NT2/D1 (cell line): ENCODE data around the gene SCAPER.
"Not testable (repeated sequence)": the region's sequence is repeated elsewhere in the genome, so short reads cannot be mapped to it uniquely, and the experiment has no call there.

Source experiments
- DNase-seq: peaks from one replicate; pipeline ENCODE4 v3.0.0-alpha.2; 2011; ENCODE audit warnings: low read depth, low spot score
- H3K27me3 ChIP-seq: 2 replicates; pipeline ENCODE4 v1.6.0; 2011; ENCODE audit warnings: mild to moderate bottlenecking; ENCODE audit not compliant: insufficient read length, insufficient read depth
- H3K36me3 ChIP-seq: 2 replicates; pipeline ENCODE4 v1.6.1; 2011; ENCODE audit warnings: mild to moderate bottlenecking, low read length, mixed read lengths; ENCODE audit not compliant: insufficient read depth, insufficient read length
- H3K4me1 ChIP-seq: 2 replicates; pipeline ENCODE4 v1.5.1; 2011; ENCODE audit not compliant: insufficient read depth, insufficient read length
- H3K4me3 ChIP-seq: 2 replicates; pipeline ENCODE4 v1.5.1; 2011; ENCODE audit warnings: low read depth; ENCODE audit not compliant: insufficient read length
- H3K9ac ChIP-seq: 2 replicates; pipeline ENCODE4 v1.6.0; 2011; ENCODE audit warnings: low read depth; ENCODE audit not compliant: insufficient read length
- H3K9me3 ChIP-seq: 2 replicates; pipeline ENCODE4 v1.5.1; 2011; ENCODE audit warnings: mild to moderate bottlenecking, low read length; ENCODE audit not compliant: insufficient read depth
- SUZ12 ChIP-seq: IDR thresholded peaks from 2 replicates; pipeline ENCODE4 v1.6.1; 2011; ENCODE audit not compliant: insufficient read length, insufficient read depth; ENCODE audit errors: extremely low read depth
- YY1 ChIP-seq: IDR thresholded peaks from 2 replicates; pipeline ENCODE4 v1.6.1; 2011; ENCODE audit not compliant: insufficient read length, insufficient read depth
- ZNF274 ChIP-seq: IDR thresholded peaks from 2 replicates; pipeline ENCODE4 v1.6.1; 2011; ENCODE audit warnings: mild to moderate bottlenecking, low read depth, low read length

The SCAPER gene

DNA sequence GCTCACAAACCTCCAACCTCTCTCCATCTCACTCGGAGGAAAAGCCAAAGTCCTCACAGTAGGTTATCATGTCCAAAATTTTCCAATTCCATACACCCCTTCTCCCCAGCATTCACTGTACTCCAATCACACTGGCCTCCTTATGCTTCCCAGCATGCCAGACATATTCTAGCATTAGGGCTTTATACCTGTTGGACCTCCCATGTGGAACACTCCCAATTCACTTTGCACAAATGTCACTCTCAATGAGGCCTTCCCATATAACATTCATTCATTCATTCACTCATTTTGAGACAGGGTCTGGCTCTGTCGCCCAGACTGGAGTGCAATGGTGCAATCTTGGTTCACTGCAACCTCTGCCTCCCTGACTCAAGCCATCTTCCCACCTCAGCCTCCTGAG, 19.9 kb downstream of the SCAPER start:
- Histone ChIP-seq H3K4me3 (no peak overlapping the region), H3K4me1 (no peaks in the 10 kb centered on the region), H3K36me3 (no peaks in the 10 kb centered on the region), H3K9ac (no peak overlapping the region), H3K9me3 (no peaks in the 10 kb centered on the region), H3K27me3 (no peaks in the 10 kb centered on the region)
- no peak for DNase-seq
- TF ChIP-seq ZNF274 (no peak), SUZ12 (no peak), YY1 (no peak)

DNA sequence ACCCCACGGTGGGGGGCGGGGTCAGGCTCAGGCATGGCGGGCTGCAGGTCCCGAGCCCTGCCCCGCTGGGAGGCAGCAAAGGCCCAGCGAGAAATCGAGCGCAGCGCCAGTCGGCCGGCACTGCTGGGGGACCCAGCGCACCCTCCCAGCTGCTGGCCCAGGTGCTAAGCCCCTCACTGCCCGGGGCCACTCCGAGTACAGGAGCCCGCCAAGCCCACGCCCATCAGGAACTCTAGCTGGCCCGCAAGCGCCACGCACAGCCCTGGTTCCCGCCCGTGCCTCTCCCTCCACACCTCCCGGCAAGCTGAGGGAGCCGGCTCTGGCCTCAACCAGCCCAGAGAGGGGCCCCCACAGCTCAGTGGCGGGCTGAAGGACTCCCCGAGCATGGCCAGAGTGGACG, 29.2 kb downstream of the SCAPER start:
- DNase-seq, result no peak
- H3K4me3 ChIP-seq, result no peak overlapping the region
- H3K36me3 ChIP-seq, result no peaks in the 10 kb centered on the region
- no peak overlapping the region for H3K9ac ChIP-seq
- TF ChIP-seq SUZ12, result no peak
- TF ChIP-seq YY1, result no peak
- TF ChIP-seq ZNF274, result no peak
- peaks cover 7% of the 10 kb centered on the region; the same call in 1 of the 2 replicates for H3K9me3 ChIP-seq
- no peaks in the 10 kb centered on the region for H3K27me3 ChIP-seq
- no peaks in the 10 kb centered on the region for H3K4me1 ChIP-seq

DNA sequence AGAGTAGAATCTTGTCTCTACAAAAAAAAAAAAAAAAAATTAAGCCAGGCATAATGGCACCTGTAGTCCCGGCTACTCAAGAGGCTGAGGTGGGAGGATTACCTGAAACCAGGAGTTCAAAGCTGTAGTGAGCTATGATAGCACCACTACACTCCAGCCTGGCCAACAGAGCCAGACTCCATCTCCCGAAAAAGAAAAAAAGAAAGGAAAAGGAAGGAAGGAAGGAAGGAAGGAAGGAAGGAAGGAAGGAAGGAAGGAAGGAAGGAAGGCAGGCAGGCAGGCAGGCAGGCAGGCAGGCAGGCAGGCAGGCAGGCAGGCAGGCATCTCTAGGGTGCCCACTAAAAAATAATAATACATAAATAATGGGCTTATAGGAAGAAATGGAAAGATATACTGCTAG, 32.1 kb downstream of the SCAPER start:
- H3K9me3 ChIP-seq, H3K4me1 ChIP-seq, H3K4me3 ChIP-seq, H3K27me3 ChIP-seq, H3K9ac ChIP-seq, H3K36me3 ChIP-seq, DNase-seq: not testable (repeated sequence)

DNA sequence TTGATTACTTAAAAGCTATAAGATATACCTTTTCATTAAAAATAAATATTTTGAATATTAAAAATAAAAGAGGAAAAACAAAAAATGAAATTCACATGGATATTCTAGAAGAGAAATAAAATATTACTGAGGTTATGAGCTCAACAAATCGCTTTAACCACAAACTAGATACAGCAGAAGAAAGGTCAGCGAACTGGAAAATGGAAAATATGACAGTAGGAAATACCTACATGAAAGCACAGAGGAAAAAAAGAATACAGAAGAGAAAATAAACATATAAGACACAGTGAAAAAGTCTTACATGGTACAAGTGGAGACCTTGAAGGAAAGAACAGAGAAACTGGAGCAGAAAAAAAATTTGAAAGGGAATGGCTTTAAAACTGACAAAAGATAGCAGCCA, 33.2 kb downstream of the SCAPER start:
- TF ChIP-seq SUZ12 (no peak), ZNF274 (no peak), YY1 (no peak)
- Histone ChIP-seq H3K27me3 (no peaks in the 10 kb centered on the region), H3K4me3 (no peak overlapping the region), H3K9ac (no peak overlapping the region), H3K36me3 (no peaks in the 10 kb centered on the region), H3K9me3 (peaks cover 7% of the 10 kb centered on the region; the same call in 1 of the 2 replicates), H3K4me1 (no peaks in the 10 kb centered on the region)
- no peak for DNase-seq

DNA sequence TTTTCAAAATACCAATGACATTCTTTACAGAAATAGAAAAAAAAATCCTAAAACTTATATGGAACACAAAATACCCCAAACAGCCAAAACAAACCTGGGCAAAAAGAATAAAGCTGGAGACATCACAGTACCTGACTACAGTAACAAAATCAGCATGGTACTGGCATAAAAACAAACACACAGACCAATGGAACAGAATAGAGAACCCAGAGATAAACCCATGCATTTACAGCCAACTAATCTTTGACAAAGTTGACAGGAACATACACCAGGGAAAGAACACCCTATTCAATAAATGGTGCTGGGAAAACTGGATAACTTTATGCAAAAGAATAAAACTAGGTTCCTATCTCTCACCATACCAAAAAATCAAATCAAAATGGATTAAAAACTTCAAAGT, 36.4 kb downstream of the SCAPER start:
- Histone ChIP-seq H3K36me3 (no peaks in the 10 kb centered on the region), H3K4me3 (no peak overlapping the region), H3K4me1 (no peaks in the 10 kb centered on the region), H3K9me3 (no peaks in the 10 kb centered on the region), H3K9ac (no peak overlapping the region), H3K27me3 (no peaks in the 10 kb centered on the region)
- no peak for DNase-seq
- TF ChIP-seq SUZ12 (no peak), ZNF274 (no peak), YY1 (no peak)

DNA sequence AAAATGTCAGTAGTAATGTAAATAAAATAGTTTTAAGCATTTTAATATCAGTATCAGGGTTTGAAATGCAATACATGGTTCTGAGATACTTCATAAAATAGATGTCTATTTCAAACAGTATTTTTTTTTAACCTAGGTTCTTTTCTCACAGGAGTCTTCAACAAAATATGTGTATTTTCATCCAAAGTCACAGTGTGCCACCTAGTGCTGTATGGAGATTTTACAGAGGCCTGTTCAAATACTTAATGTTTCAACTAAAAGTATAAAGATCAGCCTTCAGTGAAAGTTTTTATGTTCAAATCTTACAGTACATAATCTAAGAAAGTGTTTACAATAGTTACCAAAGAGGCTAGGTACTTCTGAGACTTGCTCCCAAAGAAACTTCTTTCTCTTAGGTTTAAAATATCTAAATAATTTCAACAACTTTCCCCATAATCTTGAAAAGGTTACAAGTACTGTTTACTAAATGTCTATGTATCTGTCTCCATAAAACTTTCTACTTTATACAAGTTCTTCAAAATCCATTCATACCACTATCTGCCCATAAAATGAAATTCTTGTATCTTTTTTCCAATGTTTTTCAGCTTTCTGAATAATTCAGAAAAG, 38.3 kb downstream of the SCAPER start:
- H3K4me1 ChIP-seq, result no peaks in the 10 kb centered on the region
- no peak overlapping the region for H3K9ac ChIP-seq
- no peak overlapping the region for H3K4me3 ChIP-seq
- TF ChIP-seq ZNF274 (no peak), SUZ12 (no peak), YY1 (no peak)
- no peaks in the 10 kb centered on the region for H3K27me3 ChIP-seq
- H3K9me3 ChIP-seq, result no peaks in the 10 kb centered on the region
- no peaks in the 10 kb centered on the region for H3K36me3 ChIP-seq
- peak; percentile 20 for DNase-seq

DNA sequence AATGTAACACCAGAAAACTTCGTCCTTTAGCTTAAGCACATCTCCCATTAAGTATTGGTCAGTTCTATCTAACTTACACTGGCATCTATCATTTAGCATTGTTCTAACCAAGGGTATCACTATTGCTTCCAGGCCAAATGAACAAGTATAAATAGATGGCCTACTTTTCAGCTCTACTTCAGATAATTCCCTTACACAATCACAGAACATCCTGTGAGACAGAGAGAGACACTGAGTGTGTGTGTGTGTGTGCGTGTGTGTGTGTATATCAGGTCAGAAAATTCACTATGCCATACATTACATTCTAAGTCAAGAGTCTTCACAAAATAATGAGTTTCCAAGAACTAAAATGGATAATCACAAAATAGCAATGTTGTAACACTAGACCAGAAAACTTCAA, 39.1 kb downstream of the SCAPER start:
- no peaks in the 10 kb centered on the region for H3K9me3 ChIP-seq
- H3K9ac ChIP-seq, result no peak overlapping the region
- no peaks in the 10 kb centered on the region for H3K4me1 ChIP-seq
- no peaks in the 10 kb centered on the region for H3K27me3 ChIP-seq
- TF ChIP-seq YY1, result no peak
- TF ChIP-seq SUZ12, result no peak
- no peak for TF ChIP-seq ZNF274
- H3K36me3 ChIP-seq, result no peaks in the 10 kb centered on the region
- DNase-seq, result no peak
- H3K4me3 ChIP-seq, result no peak overlapping the region

DNA sequence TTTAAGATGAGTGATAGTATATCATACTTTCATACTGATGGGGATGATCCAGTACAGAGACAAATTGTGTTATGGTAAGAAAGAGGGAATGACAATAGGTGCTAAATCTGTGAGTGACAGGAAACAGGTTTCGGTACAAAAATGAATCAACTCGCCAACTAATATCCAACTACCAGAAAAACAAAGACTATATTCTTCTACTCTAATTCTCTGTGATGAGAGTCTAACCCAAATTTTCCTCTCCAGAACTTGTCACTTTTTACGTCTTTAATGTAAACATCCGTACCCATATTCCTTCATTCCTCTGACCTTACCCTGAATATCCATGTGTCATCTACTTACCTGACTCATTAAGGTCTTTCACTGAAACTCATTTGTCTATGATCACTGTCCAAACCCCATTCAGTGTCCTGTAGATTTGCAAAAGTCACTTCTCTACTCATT, 39.6 kb downstream of the SCAPER start:
- Histone ChIP-seq H3K36me3 (no peaks in the 10 kb centered on the region), H3K4me1 (no peaks in the 10 kb centered on the region), H3K9ac (no peak overlapping the region), H3K4me3 (no peak overlapping the region), H3K9me3 (no peaks in the 10 kb centered on the region), H3K27me3 (no peaks in the 10 kb centered on the region)
- no peak for DNase-seq
- TF ChIP-seq ZNF274 (no peak), YY1 (no peak), SUZ12 (no peak)
